HG03064 (cell line): ENCODE results near the gene PARP1.

Experiments
- ATAC-seq: cut with Tn5 transposase; IDR thresholded peaks from one replicate; pipeline ENCODE4 v1.9.1; 2021; ENCODE audit warnings: low read depth; ENCODE audit not compliant: unreplicated experiment

PARP1 gene

DNA sequence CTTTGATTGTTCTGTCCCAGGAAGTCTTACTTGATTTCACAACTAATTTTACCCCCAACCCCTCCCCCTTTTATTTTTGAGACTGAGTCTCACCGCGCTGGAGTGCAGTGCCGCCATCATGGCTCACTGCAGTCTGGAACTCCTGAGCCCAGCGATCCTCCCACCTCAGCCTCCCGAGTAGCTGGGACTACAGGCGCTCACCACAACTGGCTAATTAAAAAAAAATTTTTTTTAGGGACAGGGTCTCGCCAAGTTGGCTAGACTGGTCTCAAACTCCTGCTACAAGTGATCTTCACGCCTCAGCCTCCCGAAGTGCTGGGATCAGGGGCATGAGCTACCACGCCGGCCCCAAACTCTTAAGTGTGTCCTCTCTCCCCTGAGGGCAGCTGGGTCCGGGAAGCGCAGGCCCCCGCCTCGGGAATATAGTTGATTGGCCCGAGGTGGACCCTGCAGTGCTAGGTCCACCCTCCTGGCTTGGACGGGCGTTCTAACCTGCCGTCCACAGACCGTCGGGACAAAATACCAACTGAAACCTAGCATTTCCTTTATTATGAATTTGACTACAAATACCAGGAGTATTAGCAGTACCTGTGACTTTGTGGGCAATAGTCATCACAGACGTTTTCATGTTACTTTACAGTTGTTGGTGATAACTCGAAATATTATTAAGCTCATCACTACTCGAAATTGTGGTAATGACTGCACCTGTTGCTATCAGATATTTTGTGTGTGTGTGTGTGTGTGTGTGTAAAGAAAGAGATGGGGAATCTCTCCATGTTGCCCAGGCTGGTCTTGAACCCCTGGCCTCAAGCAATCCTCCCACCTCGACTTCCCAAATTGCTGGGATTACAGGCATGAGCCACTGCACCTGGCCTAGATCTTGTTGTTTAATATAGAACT lies 642 bp upstream of the PARP1 start:
- ATAC-seq = no peak

DNA sequence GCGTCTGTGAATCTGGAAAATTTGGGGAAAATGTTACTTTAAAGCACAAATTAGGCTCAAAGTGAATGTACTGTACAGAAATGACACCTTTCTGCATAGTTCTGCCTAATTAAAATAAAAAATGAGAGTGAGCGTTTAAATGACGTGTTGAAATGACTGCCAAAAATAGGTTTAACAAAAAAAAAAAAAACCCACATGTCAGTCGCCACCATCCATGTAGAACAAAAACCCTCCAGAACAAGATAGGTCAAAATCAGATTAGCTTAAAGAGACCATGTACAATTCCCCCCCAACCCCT lies 745 bp downstream of the PARP1 start:
- ATAC-seq = no peak

DNA sequence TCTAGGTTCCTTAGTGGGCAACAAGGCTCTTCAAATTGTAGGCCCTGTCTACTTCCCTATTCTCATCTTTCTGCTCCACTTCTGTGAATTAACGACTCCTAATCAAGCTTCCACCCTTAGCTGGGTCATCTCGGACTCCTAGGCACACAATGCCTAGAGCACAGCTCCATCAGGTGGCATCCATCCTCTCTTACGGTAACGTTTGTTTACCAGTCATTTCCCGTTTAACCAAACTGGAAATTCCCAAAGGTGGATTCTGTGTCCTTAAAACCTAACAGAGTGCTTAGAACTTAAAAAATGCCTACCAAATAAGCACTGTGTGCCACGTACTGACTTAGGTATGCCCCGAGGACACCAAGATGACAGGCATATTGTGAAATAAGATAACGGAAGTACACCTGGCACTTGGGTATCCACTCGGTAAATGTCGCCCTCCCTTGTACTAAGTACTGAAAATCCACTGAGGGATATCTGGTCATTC lies 1.5 kb downstream of the PARP1 start:
- ATAC-seq = no peak

DNA sequence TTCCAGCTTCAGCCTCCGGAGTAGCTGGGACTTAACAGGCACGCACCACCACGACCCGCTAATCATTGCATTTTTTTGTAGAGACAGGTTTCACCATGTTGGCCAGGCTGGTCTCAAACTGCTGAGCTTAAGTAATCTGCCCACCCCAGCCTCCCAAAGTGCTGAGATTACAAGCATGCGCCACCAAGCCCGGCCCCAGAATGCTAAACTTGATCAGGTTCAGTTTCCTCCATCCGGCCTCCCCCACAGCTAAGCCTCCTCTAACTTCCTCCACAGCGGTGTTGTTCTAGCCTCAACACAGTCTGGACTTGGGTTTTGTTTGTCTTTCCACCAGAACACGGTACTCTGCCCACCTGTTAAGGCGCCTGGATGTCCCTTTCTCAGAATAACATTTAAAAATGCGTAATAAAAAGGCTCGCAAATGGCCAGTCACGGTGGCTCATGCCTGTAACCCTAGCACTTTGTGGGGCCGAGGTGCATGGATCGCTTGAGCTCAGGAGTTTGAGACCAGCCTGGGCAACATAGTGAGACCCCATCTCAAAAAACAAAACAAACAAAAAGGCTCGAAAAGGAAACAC lies 2.4 kb downstream of the PARP1 start:
- ATAC-seq = no peak

DNA sequence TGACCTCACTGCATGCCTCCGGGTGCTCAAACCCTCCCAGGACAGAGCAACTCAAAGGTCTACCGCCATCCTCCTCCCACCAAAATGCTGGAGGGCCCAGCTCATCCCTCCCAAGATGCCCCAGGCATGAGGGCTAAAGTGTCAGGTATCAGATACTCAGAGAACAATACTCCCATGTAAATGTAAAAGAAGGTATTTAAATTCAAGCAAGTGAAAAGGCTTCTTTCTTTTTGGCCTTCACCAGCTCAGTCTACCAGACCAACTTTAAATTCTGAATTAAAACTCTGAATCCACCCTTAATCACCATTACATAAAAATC lies 3.0 kb downstream of the PARP1 start:
- ATAC-seq = no peak

DNA sequence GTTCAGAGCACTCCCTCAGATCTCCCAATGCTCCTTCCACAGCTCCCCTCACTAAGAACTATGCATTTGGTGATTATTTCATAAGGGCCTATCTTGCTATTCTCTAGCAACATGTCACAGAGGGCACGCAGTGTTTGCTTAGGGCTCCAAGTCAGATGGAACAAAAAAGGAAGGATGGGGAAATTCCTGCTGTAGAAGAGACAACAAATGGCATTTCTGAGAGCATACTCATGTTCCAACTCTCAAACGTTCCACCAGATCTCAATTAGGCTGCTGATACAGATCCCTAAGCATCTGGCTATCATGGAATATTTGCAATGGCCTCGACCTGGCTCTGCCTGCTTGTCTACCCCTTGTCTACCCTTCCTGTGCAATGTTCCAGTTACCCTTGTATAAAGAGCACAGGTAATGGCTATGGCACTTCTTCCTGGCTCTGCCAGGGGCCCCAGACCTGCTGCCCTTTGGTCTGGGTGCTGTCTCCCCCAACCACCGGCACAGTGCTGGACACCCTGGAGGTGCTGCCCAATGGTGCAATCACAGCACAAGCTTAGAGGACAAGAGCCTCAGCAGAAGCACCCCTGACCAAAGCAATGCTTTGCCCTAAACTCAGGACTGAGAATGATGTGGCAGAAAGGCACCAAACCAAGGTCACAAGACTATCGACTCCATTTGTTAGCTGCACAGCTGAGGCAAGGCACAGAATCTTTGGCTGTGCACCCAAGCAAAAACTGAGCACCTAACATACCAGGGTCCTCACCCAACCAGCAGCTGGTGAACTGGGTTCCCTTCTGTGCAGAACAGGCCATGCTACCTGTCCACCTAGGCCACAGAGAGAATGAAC lies 3.6 kb downstream of the PARP1 start:
- ATAC-seq = no peak

DNA sequence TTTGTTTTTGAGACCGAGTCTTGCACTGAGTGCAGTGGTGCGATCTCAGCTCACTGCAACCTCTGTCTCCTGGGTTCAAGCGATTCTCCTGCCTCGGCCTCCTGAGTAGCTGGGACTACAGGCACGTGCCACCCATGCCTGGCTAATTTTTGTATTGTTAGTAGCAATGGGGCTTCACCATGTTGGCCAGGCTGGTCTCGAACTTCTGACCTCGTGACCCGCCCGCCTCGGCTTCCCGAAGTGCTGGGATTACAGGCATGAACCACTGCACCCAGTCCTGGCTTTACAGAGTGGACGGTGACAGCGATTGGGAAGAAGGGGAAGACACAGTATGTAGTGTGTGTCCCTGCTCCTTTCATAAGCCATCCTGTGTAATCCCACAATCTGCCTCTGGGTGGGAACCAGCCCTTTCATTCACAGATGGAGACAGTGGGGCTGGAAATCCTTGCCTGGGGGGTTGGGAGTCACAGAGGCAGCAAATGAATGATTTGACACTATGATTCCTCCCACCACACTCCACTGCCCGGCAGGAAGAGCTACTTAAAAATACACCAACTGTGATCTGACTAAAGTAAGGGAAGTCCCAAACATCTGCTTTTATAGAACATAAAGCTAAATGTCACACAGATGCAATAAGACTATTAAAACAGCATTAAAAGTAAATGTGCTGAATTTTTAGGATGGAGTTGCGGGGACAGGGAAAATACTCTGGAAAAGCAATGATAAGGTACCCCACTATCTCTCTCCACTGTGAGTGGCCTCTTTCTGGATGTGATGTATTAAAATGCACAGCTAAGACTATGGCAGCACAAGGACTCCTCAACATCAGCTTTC lies 4.5 kb downstream of the PARP1 start:
- ATAC-seq = no peak

DNA sequence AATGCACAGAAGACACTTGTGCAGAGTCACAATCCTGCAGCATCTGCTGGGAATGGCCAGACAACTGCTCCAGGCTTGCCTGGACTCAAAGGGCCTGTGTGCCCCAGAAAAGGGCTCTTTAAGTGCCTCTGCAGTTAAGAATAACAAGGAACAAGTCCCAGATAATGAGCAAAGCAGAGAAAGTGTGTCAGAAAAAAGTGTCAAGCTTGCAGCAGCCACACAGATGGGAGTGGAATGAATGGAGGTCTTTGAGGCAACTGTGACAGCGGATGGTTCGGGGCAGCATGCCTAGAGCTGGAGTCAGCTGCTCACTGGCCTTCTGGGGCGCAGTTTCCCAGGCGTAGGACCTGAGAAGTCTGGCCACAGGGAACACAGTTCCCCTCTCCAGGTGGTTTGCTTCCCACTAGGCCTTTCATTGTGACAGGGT lies 5.1 kb downstream of the PARP1 start:
- no peak for ATAC-seq

DNA sequence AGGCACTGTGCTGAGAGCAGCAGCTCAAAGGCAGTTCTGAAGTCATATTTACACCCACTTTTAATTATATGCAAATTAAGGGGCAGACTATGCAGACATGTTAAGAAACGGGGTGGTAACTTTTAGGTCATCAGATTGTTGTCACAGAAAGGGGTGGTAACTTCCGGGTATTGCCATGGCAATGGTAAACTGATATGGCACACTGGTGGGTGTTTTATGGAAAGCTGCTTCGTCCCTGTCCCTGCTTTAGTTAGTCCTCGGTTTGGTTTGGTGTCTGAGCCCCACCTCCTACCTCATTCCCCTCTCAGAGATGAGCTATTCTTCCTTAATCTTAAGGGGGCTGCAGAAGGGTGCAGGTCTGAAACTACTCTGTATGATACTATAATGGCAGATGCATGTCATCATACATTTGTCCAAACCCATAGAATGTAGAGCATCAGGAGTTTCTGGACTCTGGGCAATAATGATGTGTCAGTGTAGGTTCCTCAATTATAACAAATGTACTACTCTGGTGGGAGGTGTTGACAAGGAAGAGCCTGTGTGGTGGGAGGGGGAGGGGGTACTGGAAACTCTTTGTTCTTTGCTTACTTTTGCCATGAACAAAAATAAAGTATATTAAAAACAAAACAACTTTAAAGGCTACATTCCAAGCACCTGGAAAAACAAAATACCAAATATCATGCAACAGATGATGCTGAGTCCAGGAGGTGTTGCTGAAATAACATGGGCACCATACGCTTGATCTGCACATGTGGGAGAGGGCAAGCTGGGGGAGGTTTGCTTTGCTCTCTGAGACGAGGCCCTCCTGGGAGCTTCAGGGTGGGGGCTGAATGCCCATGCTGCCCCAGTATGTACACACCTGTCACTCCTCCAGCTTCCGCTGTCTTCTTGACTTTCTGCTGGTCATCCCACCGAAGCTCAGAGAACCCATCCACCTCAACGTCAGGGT lies 6.3 kb downstream of the PARP1 start:
- no peak for ATAC-seq

DNA sequence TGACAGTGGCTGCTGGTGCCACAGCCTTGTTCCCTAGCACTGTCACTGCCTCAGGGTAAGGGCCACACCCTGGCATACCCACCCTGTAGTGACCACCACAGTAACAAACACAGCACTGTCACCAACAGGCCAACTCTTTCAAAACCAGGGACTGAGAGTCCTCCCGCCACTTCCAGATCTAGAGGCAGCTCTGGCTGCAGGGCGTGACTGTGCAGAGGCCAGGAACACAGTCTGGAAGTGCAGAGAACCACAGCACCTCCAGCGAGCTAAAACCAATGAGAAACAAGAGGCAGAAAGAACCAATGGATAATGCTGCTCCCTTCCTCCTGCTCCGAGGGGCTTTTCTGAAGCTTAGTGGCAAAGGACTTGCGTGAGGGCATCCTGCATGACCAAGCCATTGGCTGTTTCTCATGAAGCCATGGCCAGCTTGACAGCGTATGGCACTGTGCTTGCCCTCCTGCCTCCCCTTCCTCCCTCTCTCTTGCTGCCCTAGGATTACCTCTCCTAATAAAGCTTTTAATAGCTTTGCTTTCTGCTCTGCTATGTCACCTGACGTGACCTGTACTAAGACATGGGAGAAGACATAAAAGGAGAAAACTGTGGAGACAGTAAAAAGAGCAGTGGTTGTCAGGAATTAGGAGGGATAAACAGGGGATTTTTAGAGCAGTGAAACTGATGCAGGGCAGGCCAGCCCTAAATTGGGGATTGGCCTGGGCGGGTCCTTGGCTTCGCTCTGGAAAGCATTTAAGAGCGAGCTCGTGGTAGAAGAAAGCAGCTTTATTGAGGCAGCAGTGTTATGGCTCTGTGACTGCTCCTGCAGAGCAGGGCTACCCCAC lies 7.2 kb downstream of the PARP1 start:
- no peak for ATAC-seq

DNA sequence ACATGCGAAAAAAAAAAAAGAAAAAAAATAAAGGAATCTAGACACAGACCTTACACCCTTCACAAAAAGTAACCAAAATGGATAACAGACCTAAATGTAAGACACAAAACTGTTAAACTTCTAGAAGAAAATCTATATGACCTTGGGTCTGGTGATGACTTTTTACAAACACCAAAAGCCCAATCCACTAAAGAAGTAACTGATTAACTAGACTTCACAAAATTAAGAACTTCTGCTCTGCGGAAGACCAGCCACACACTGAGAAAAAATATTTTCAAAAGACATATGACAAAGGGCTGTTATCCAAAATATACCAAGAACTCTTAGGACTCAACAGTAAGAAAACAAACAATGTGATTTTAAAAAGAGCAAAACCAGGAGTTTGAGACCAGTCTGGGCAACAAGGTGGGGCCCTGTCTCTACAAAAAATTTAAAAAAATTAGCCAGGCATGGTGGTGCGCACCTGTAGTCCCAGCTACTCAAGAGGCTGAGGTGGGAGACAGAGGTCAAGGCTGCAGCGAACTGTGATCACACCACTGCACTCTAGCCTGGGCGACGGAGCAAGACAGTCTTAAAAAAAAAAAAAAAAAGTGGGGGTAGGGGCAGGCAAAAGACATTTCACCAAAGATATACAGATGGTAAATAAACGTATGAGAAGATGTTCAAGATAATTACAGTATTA lies 9.8 kb downstream of the PARP1 start:
- no peak for ATAC-seq

DNA sequence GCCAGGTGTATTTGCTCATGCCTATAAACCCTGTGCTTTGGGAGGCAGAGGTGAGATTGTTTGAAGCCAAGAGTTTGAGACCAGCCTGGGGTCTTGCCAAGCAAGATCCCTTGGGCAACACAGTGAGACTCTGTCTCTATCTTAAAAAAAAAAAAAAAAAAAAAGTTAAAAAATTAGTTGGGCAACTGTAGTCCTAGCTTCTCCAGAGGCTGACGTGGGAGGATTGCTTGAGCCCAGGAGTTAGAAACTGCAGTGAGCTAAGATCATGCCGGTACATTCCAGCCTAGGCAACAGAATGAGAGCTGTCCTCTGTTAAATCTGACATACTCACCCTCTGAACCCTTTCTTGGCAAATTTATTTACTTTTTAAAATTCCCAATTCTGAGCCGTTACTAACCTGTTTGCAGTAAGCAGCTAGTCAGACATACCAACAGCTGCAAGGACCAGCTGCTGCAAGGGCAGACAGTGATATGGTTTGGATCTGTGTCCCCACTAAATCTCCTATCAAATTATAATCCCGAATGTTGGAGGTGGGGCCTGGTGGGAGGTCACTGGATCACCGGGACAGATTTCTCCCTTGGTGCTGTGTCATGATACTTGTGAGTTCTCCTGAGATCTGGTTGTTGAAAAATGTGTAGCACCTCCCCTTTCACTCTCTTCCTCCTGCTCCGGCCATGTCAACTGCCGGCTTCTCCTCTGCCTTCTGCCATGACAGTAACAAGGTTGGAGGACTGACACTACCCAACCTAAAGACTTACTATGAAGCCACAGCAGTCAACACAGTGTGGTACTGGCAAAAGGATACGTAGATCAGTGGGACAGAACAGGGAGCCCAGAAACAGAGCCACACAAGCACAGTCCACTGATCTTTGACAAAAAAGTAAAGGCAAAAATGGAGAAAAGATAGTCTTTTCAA lies 10.6 kb downstream of the PARP1 start:
- ATAC-seq = no peak

DNA sequence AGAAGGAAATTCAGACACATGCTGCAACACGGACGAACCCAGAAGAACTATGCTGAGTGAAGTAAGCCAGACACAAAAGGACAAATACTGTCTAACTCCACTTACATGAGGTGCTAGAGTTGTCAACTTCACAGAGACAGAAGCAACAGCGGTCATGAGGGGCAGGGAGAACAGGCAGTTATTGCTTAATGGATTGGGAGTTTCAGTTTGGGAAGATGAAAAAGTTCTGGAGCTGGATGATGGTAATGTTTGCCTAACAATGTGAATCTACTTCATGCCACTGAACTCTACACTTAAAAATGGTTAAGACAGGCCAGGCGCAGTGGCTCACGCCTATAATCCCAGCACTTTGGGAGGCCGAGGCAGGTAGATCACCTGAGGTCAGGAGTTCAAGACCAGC lies 12.1 kb downstream of the PARP1 start:
- no peak for ATAC-seq

DNA sequence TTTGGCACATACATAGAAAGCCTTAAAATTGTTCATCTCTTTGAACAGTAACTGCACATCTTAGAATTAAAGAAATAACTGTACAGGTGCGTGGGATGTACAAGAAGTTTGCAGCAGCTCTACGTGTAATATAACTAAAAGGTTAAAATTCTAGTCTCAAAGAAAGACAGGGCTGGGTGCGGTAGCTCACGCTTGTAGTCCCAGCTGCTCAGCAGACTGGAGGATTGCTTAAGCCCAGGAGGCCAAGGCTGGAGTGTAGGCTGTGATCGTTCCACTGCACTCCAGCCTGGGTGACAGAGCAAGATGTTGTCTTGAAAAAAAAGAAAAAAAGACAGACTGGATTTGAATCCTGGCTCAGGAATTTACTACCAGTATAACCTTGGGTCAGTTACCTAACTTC lies 13.4 kb downstream of the PARP1 start:
- no peak for ATAC-seq

DNA sequence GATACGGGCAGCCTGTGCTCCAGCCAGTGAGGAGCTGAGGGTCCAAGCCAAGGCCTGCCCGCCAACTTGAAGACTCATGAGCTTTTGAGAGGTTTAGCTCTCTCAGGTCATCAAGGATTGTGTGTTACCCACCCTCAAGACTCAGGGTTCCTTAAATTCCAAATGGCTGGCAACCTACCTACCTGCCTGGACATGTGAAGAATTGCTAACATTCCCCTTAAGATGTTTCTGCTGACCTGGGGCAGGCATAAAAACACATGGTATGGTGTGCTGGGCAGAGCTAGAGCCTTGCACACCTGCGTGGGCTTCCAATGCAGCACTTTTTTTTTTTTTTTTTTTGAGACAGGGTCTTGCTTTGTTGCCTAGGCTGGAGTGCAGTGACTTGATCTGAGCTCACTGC lies 17.2 kb downstream of the PARP1 start:
- ATAC-seq = no peak

DNA sequence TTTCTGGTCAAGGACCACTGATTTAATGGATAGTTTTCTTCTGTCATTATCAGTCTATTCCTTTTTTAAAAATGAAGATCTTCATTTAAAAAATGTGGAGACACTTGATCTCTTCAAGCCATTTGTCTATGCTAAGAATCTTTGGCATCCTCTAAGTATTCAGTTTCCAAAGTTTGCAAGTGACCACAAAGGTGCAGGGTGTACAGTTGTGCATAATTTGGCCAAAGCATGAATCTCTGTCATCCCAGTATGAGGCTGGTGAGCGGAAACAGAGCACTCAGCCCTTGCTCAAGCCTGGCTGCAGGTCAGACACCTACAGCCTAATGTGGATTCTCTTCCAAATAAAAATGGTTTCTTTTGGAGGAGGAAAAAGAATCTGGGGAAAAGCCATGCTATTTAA lies 19.8 kb downstream of the PARP1 start:
- no peak for ATAC-seq

DNA sequence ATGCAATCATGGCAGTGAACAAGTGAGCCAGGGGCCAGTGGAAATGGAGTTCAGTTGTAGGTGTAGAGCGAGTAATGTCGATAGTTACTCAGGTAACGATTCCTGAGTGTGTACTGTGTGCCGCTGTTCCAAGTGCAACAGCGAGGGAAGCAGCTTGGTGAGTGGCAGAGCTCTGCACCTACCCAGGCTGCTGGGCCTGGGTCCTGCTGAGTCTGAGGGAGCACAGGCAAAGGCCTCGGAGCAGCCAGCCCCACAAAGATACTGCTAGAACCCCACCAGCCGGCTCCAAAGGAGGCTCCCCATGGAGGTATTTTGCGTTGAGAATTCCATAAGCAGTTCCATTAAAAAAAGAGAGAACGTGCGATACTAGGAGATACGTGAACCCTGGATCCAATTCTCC lies 23.2 kb downstream of the PARP1 start:
- ATAC-seq = no peak
